Lower leg skin (tissue), 3 donors: ENCODE measurements around the gene GTF2F2.

Source experiments
- POLR2A ChIP-seq, 2 donors: fragments of 450-650 bp; IDR thresholded peaks; one replicate each; pipeline ENCODE4 v1.6.1; 2016 to 2017; ENCODE audit warnings: antibody characterized with exemption in 2 of 2, mild to moderate bottlenecking in 1 of 2, moderate library complexity in 1 of 2
- TF ChIP-seq, protein P1 (sequence below), 3 donors: fragments of 450-650 bp; IDR thresholded peaks; one replicate each; pipeline ENCODE4 v1.5.1; 2016; ENCODE audit warnings: antibody characterized with exemption in 3 of 3, mild to moderate bottlenecking in 3 of 3, moderate library complexity in 2 of 3

DNA sequence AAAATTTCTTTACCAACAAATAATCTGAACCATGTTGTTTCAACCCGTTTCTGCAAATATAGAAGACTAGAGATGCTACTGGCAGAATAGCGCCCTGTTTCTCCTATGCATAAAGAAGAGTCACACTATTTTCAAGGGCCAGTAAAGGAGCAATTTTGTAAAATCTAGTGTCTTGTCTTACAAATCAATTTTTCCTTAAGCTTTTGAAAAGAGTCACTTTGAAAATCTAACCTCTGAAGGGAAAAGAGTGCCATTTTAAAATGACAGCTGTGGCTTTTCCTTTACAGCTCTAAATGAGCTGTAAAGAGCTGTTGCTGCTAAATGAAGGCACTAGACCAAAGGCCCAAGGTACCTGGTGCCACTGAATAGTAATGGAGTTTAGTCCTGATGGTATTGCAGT, 16.9 kb upstream of the GTF2F2 start:
- TF ChIP-seq, protein P1, sequence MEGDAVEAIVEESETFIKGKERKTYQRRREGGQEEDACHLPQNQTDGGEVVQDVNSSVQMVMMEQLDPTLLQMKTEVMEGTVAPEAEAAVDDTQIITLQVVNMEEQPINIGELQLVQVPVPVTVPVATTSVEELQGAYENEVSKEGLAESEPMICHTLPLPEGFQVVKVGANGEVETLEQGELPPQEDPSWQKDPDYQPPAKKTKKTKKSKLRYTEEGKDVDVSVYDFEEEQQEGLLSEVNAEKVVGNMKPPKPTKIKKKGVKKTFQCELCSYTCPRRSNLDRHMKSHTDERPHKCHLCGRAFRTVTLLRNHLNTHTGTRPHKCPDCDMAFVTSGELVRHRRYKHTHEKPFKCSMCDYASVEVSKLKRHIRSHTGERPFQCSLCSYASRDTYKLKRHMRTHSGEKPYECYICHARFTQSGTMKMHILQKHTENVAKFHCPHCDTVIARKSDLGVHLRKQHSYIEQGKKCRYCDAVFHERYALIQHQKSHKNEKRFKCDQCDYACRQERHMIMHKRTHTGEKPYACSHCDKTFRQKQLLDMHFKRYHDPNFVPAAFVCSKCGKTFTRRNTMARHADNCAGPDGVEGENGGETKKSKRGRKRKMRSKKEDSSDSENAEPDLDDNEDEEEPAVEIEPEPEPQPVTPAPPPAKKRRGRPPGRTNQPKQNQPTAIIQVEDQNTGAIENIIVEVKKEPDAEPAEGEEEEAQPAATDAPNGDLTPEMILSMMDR (IDR thresholded peaks at IDR 0.05), result no peak
- no peak for TF ChIP-seq POLR2A (IDR thresholded peaks at IDR 0.05)
